Upper lobe of right lung (tissue), 1 donor: ENCODE data around the gene ADGRV1. TPM values are rescaled to one million over a fixed set of nuclear protein-coding genes. Genes with fewer than 3 reads are reported as not detected.

Experiments
- ATAC-seq: fragments of 200-7000 bp; cut with Tn5 transposase; one replicate; pipeline ENCODE4 v1.9.1; 2020; ENCODE audit warnings: mild to moderate bottlenecking, moderate library complexity
- DNase-seq: peaks from one replicate; pipeline ENCODE4 v3.0.0-alpha.2; 2020
- H3K27ac ChIP-seq: fragments of 200-600 bp; one replicate; pipeline ENCODE4 v1.8.0; 2022
- H3K27me3 ChIP-seq: fragments of 200-600 bp; one replicate; pipeline ENCODE4 v1.8.0; 2022; ENCODE audit warnings: mild to moderate bottlenecking
- H3K36me3 ChIP-seq: fragments of 200-600 bp; one replicate; pipeline ENCODE4 v1.8.0; 2022
- H3K4me1 ChIP-seq: fragments of 200-600 bp; one replicate; pipeline ENCODE4 v1.8.0; 2022
- H3K4me3 ChIP-seq: fragments of 200-600 bp; one replicate; pipeline ENCODE4 v1.8.0; 2022; ENCODE audit warnings: mild to moderate bottlenecking
- H3K9me3 ChIP-seq: fragments of 200-600 bp; one replicate; pipeline ENCODE4 v1.8.0; 2022
- intact Hi-C: fragments of 100-400 bp; cut with DNase I; formaldehyde crosslinking; loops from one replicate; pipeline ENCODE4 v1.11.0; 2022
- total RNA-seq: library from RNA; stranded (reverse); fragmentation: NEBNext Ultra II Directional; extraction: Animal tissue kit (Norgen Biotek cat#: 25700); gene quantifications from one replicate; pipeline ENCODE4 v1.2.1, GENCODE V29; 2021
- TF ChIP-seq, protein P1 (sequence below): fragments of 200-600 bp; IDR thresholded peaks from one replicate; pipeline ENCODE4 v1.8.0; 2022; ENCODE audit warnings: antibody characterized with exemption
- donor health status: DM: no; HTN: yes; CAD: no; lungs with severe emphysema.

ADGRV1 gene
- total RNA-seq, 1 donor from 2014 or later, result 47.1 TPM

DNA sequence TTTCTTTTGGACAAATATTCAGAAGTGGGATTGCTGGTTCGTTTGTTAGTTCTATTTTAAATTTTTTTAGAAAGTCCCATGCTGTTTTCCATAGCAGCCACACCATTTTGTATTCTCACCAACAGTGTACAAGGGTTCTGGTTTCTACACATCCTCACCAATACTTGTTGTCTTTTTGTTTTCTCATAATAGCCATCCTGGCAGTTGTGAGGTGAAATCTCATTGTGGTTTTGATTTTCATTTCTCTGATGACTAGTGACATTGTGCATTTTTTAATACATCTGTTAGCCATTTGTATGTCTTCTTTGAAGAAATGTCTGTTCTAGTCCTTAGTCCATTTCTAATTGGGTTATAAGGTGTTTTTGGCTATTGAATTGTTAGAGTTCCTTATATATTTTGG lies 610.3 kb downstream of the ADGRV1 start:
- TF ChIP-seq, protein P1, sequence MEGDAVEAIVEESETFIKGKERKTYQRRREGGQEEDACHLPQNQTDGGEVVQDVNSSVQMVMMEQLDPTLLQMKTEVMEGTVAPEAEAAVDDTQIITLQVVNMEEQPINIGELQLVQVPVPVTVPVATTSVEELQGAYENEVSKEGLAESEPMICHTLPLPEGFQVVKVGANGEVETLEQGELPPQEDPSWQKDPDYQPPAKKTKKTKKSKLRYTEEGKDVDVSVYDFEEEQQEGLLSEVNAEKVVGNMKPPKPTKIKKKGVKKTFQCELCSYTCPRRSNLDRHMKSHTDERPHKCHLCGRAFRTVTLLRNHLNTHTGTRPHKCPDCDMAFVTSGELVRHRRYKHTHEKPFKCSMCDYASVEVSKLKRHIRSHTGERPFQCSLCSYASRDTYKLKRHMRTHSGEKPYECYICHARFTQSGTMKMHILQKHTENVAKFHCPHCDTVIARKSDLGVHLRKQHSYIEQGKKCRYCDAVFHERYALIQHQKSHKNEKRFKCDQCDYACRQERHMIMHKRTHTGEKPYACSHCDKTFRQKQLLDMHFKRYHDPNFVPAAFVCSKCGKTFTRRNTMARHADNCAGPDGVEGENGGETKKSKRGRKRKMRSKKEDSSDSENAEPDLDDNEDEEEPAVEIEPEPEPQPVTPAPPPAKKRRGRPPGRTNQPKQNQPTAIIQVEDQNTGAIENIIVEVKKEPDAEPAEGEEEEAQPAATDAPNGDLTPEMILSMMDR, result no peak
- H3K27me3 ChIP-seq, result no peaks in the 10 kb centered on the region
- no peaks in the 10 kb centered on the region for H3K4me1 ChIP-seq
- H3K9me3 ChIP-seq, result no peaks in the 10 kb centered on the region
- no peak overlapping the region for H3K27ac ChIP-seq
- ATAC-seq (no peak), DNase-seq (no peak)
- intact Hi-C loops, result no loop called here
- no peaks in the 10 kb centered on the region for H3K36me3 ChIP-seq
- H3K4me3 ChIP-seq, result no peak overlapping the region

DNA sequence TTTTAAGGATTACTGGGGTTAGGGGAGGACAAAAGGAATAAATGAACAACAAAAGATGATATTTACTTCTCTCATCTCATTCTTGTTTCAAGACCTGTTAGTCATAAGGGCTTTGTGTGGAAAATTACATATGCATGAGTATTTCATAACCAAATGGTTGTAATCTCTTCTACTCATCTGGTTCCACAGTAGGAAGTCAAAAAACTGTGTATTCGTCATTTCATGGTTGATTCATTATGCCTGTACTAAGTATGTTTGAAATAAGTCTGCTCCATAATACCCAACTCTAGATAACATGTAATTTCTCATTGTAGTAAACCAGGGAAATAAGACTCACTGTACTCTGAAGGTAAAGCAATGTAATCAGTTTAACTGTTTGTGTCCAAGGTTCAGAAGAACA lies 611.7 kb downstream of the ADGRV1 start:
- intact Hi-C loops, result no loop called here
- DNase-seq, result no peak
- H3K9me3 ChIP-seq, result no peaks in the 10 kb centered on the region
- H3K27ac ChIP-seq, result no peak overlapping the region
- no peaks in the 10 kb centered on the region for H3K4me1 ChIP-seq
- TF ChIP-seq, protein P1, result no peak
- H3K27me3 ChIP-seq, result no peaks in the 10 kb centered on the region
- ATAC-seq, result no peak
- no peaks in the 10 kb centered on the region for H3K36me3 ChIP-seq
- no peak overlapping the region for H3K4me3 ChIP-seq

DNA sequence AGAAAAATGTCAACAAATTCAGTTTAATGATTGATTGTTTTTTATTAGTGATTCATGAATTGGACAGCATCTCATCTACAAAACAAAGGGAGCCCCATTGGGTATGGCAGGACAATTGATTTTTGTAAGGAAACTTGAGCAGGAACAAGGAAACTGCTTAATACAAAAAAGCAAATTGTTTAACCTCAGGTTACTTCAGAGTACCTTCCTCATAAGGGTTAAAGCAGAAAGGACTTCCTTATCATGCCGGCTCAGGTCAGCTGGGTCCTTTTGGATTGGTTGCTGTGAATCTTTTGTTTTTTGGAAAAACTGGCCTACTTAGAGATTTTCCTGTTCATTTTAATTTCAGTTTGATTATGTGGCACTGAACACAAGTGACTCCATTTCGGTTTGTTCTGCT lies 612.7 kb downstream of the ADGRV1 start:
- ATAC-seq, result no peak
- H3K4me1 ChIP-seq, result no peaks in the 10 kb centered on the region
- no peaks in the 10 kb centered on the region for H3K27me3 ChIP-seq
- no peak overlapping the region for H3K4me3 ChIP-seq
- H3K9me3 ChIP-seq, result no peaks in the 10 kb centered on the region
- intact Hi-C loops, result no loop called here
- H3K27ac ChIP-seq, result no peak overlapping the region
- DNase-seq, result no peak
- TF ChIP-seq, protein P1, result no peak
- no peaks in the 10 kb centered on the region for H3K36me3 ChIP-seq

DNA sequence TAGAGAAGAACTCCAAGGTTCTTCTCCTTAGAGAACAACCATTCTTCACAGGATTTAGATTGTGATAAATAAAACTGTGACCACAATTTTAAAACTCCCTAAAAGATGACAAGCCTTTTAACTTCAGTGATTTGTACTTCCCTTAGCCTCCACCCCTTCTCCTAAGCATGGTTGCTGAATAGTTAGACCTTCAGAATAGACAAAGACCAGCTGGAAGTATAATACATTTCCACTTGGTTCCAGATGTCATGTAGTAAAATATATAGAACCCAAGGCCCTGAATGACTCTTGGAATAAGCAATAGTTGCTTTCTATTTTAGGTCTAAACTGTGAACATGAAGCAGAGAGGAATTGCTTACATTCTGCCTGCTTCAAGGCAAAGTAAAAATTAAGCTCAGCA lies 615.8 kb downstream of the ADGRV1 start:
- ATAC-seq (no peak), DNase-seq (no peak)
- Histone ChIP-seq H3K27me3 (no peaks in the 10 kb centered on the region), H3K36me3 (no peaks in the 10 kb centered on the region), H3K9me3 (no peaks in the 10 kb centered on the region), H3K27ac (no peak overlapping the region), H3K4me3 (no peak overlapping the region), H3K4me1 (no peaks in the 10 kb centered on the region)
- TF ChIP-seq, protein P1, result no peak
- intact Hi-C loops, result no loop called here

DNA sequence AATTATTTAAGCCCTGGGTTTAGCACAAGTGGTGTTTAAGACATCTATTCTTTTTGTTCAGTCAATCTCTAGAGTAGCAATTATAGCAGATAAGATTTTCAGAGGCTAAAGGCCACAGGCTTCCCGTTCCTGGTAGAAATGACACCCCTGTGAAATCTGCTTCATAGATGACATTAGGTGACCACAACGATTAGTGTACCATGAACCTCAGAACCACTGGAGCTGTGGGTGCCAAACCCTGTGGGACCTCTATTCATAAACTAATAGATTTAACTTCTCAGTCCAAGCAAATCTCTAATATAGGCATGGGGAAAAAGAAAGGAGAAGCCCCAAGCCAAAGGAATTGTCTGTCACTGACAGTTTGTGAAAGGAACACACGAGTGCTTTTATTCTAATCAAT lies 617.1 kb downstream of the ADGRV1 start:
- H3K36me3 ChIP-seq, result no peaks in the 10 kb centered on the region
- TF ChIP-seq, protein P1, result no peak
- DNase-seq (no peak), ATAC-seq (no peak)
- H3K9me3 ChIP-seq, result no peaks in the 10 kb centered on the region
- H3K27ac ChIP-seq, result no peak overlapping the region
- intact Hi-C loops, result no loop called here
- H3K4me1 ChIP-seq, result no peaks in the 10 kb centered on the region
- H3K4me3 ChIP-seq, result no peak overlapping the region
- no peaks in the 10 kb centered on the region for H3K27me3 ChIP-seq

DNA sequence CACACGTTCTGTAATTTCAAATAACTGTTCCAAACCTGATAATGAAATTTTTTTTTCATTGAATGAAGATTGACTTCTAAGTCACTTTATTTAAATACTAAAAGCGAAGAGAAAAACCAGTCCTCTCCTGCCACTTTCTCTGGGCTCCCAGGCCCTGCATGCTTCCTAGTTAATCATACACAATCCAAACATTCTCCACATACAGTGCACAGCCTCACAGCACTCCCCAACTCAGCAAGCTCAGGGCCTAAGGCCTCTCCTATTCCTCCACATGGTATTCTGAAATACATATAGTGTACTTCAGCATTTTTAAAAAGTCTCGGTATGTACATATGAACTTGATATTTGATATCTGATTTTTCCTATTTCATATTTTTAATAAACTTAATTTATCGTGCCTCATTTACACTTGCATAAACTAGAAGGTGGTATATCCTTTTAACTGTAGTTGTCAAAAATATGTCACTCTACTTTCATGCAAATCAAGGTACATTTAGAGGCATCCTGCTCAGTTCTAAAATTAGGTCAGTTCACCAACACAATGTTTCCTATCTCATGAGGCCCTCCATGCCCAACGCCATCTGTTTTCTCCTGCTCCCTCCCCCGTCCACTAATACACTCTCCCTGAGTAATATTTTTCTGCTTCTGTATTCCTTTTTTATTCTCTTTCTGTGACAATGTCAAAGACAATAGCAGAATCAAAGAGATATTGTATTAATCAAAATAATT lies 617.9 kb downstream of the ADGRV1 start:
- DNase-seq, result no peak
- no peak for ATAC-seq
- Histone ChIP-seq H3K27ac (no peak overlapping the region), H3K9me3 (no peaks in the 10 kb centered on the region), H3K36me3 (no peaks in the 10 kb centered on the region), H3K27me3 (no peaks in the 10 kb centered on the region), H3K4me1 (no peaks in the 10 kb centered on the region), H3K4me3 (no peak overlapping the region)
- TF ChIP-seq, protein P1, result no peak
- intact Hi-C loops, result no loop called here
